Measurements from ENCODE around the gene CIRBP. TPM values are rescaled to one million over a fixed set of nuclear protein-coding genes. Genes with fewer than 3 reads are reported as not detected.

The CIRBP gene
- total and polyA plus RNA-seq, 2 donors (not counting 1 experiment from before 2014, with no cell fraction given), result 643 to 1,164 TPM

GRCh38 chr19:1282588-1283206 lies 13.6 kb downstream of the CIRBP start:
- H3K27ac Mint-ChIP-seq, result no peak overlapping the region
- ATAC-seq (ENCODE audit: low read depth), result no peak
- POLR2A ChIA-PET, result interaction anchor here (0.6 kb wide), 1 partner anchor 115 kb away, joined by 4 read pairs; no protein-coding TSS in a partner anchor
- DNase-seq, result peak; percentile 23
- peaks cover 15% of the 10 kb centered on the region for H3K27me3 Mint-ChIP-seq
- H3K4me3 ChIP-seq (ENCODE audit: control extremely low read depth in 1 of 5, extremely low read depth in 1 of 5, insufficient read depth in 1 of 5, low read depth in 2 of 5, low read length in 4 of 5), result no peak overlapping the region
- TF ChIP-seq CTCF (IDR thresholded peaks at IDR 0.05) (no peak), EZH2 (IDR thresholded peaks at IDR 0.05; ENCODE audit: borderline replicate concordance, insufficient read depth, low read depth, low read length, poor library complexity, severe bottlenecking) (no peak)
- no peak overlapping the region for H2AFZ ChIP-seq (ENCODE audit: insufficient read depth, low read depth, low read length, poor library complexity, severe bottlenecking)
- peaks cover 28% of the 10 kb centered on the region for H4K20me1 ChIP-seq (ENCODE audit: control insufficient read depth, insufficient read depth, low read length, poor library complexity, severe bottlenecking)
- H3K27ac ChIP-seq (ENCODE audit: low read length in 2 of 2), result no peak overlapping the region
- CTCF ChIA-PET, result no interaction called here
- H3K4me3 Mint-ChIP-seq, result no peak overlapping the region
- peaks cover 0 to 8% (median 0%) of the 10 kb centered on the region in 3 donors for H3K9me3 ChIP-seq (ENCODE audit: control extremely low read depth in 1 of 3, control insufficient read depth in 2 of 3, insufficient read depth in 1 of 3, low read length in 2 of 3)
- peaks cover 0 to 36% (median 18%) of the 10 kb centered on the region in 4 experiments for H3K27me3 ChIP-seq (replicated peaks in 1 of 4; ENCODE audit: control extremely low read depth in 1 of 4, control insufficient read depth in 3 of 4, insufficient read depth in 4 of 4, low read length in 3 of 4)
- WGBS (ENCODE audit: insufficient coverage), result 77% methylated on average over 18 of the region's 18 CpGs
- intact Hi-C loops (cut with micrococcal nuclease), result no loop called here
- peaks cover 16% of the 10 kb centered on the region for H3K79me2 ChIP-seq (ENCODE audit: control insufficient read depth, insufficient read depth, low read length)
- no peaks in the 10 kb centered on the region for H3K9me3 Mint-ChIP-seq (ENCODE audit: insufficient read depth)
- H3K4me1 Mint-ChIP-seq, result peaks cover 24% of the 10 kb centered on the region
- peaks cover 0 to 16% of the 10 kb centered on the region in 2 experiments for H3K36me3 ChIP-seq (replicated peaks in 1 of 2; ENCODE audit: control extremely low read depth in 1 of 2, control insufficient read depth in 1 of 2, extremely low read depth in 1 of 2, insufficient read depth in 2 of 2, low read length in 1 of 2)
- no peak overlapping the region for H3K4me2 ChIP-seq (replicated peaks; ENCODE audit: low read depth, low read length, poor library complexity, severe bottlenecking)
- no peak overlapping the region for H3K9ac ChIP-seq (ENCODE audit: low read length)
- peaks cover 10 to 11% of the 10 kb centered on the region in 2 donors for H3K4me1 ChIP-seq (ENCODE audit: control insufficient read depth in 2 of 2, insufficient read depth in 2 of 2, low read length in 2 of 2)

- peaks cover 16% of the 10 kb centered on the region for H3K79me2 ChIP-seq (ENCODE audit: control insufficient read depth, insufficient read depth, low read length)
- intact Hi-C loops (cut with micrococcal nuclease), result no loop called here
- H3K4me1 ChIP-seq (ENCODE audit: control insufficient read depth in 2 of 2, insufficient read depth in 2 of 2, low read length in 2 of 2), result peaks cover 10 to 11% of the 10 kb centered on the region in 2 donors
- H3K36me3 ChIP-seq (replicated peaks in 1 of 2; ENCODE audit: control extremely low read depth in 1 of 2, control insufficient read depth in 1 of 2, extremely low read depth in 1 of 2, insufficient read depth in 2 of 2, low read length in 1 of 2), result peaks cover 0 to 16% of the 10 kb centered on the region in 2 experiments
- H3K27ac ChIP-seq (ENCODE audit: low read length in 2 of 2), result no peak overlapping the region
- ATAC-seq (ENCODE audit: low read depth), result no peak
- no peak overlapping the region for H2AFZ ChIP-seq (ENCODE audit: insufficient read depth, low read depth, low read length, poor library complexity, severe bottlenecking)
- Mint-ChIP-seq H3K4me3 (no peak overlapping the region), H3K27ac (no peak overlapping the region), H3K9me3 (ENCODE audit: insufficient read depth) (no peaks in the 10 kb centered on the region), H3K27me3 (peaks cover 15% of the 10 kb centered on the region), H3K4me1 (peaks cover 24% of the 10 kb centered on the region)
- TF ChIP-seq CTCF (IDR thresholded peaks at IDR 0.05) (no peak), EZH2 (IDR thresholded peaks at IDR 0.05; ENCODE audit: borderline replicate concordance, insufficient read depth, low read depth, low read length, poor library complexity, severe bottlenecking) (no peak)
- H3K4me3 ChIP-seq (ENCODE audit: control extremely low read depth in 1 of 5, extremely low read depth in 1 of 5, insufficient read depth in 1 of 5, low read depth in 2 of 5, low read length in 4 of 5), result no peak overlapping the region
- 76% methylated on average over 28 of the region's 29 CpGs for WGBS (ENCODE audit: insufficient coverage)
- peaks cover 0 to 8% (median 0%) of the 10 kb centered on the region in 3 donors for H3K9me3 ChIP-seq (ENCODE audit: control extremely low read depth in 1 of 3, control insufficient read depth in 2 of 3, insufficient read depth in 1 of 3, low read length in 2 of 3)
- no peak overlapping the region for H3K4me2 ChIP-seq (replicated peaks; ENCODE audit: low read depth, low read length, poor library complexity, severe bottlenecking)
- H3K27me3 ChIP-seq (replicated peaks in 1 of 4; ENCODE audit: control extremely low read depth in 1 of 4, control insufficient read depth in 3 of 4, insufficient read depth in 4 of 4, low read length in 3 of 4), result peaks cover 0 to 42% (median 19%) of the 10 kb centered on the region in 4 experiments
- no peak overlapping the region for H3K9ac ChIP-seq (ENCODE audit: low read length)
- CTCF ChIA-PET, result interaction anchor here (1.3 kb wide), 1 partner anchor 39 kb away, joined by 4 read pairs; no protein-coding TSS in a partner anchor
- POLR2A ChIA-PET, result interaction anchor here (0.6 kb wide), 2 partner anchors 115 to 174 kb away, joined by 4 to 5 read pairs; no protein-coding TSS in a partner anchor
- DNase-seq, result peak; percentile 29
- H4K20me1 ChIP-seq (ENCODE audit: control insufficient read depth, insufficient read depth, low read length, poor library complexity, severe bottlenecking), result peaks cover 26% of the 10 kb centered on the region
Observed at GRCh38 chr19:1283207-1283916, 14.2 kb downstream of the CIRBP start.
